Stimulated activated CD4-positive, alpha-beta T cell treated with anti-CD3 and anti-CD28 coated beads, Interleukin-4, amount 100 ng/mL, for 1 hour (primary cell): ENCODE results near the gene KCNMA1.

Source experiments
- DNase-seq: peaks from one replicate; pipeline ENCODE4 v3.0.0-alpha.2; 2020

The KCNMA1 gene

DNA sequence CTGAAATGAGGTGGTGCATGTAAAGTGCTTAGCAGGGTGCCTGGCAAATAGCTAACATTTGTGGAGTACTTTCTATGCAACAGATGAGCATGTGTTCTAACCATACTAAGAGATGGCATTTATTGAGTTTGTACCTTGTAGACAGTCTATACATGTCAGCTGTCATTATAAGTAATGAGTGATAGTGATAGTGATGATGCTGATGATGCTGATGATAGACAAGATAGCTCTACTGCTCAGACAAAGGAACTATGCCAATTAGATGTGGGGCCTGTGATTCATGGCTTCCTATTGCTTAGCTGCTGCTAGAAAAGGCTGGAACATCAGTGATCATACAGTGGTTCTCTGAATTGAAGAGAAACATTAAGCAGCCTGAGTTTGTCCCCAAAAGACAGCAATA, 585.8 kb downstream of the KCNMA1 start:
- DNase-seq, result no peak

DNA sequence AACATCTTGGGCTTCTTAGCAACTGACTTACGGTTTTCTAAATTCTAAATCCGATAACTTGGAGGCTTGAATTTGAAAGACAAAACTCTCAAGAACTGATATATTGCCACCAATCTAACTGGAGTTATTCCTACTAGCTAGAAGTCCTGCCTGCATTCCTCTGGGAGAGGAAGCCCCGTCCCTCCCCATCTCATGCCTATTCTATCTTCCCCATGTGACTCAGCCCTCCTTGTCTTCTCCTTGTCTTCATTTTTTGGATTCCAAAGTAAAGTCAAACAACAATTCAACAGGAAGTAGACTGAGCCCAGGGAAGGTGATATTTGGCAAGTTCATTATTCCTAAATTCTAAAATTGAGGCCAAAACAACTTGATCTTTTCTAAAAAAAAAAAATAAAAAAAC, 587.7 kb downstream of the KCNMA1 start:
- DNase-seq, result no peak

DNA sequence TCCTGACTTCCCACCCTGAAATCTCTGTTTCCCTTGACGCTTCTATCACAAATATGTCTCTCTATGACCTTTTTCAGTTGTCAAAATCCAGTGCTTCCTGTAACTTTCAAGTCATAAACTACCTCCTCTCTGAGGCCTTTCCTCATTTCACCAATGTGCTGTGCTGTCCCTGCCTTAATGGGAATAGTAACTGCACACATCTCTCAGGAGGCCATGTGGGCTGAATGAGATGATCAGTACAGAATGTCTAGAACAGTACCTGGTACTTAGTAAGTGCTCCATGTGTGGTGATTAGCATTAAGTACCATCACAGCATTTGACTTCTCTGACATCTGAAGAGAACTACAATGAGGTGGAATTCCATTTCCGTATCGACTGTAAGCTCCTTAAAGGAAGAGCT, 588.5 kb downstream of the KCNMA1 start:
- no peak for DNase-seq

DNA sequence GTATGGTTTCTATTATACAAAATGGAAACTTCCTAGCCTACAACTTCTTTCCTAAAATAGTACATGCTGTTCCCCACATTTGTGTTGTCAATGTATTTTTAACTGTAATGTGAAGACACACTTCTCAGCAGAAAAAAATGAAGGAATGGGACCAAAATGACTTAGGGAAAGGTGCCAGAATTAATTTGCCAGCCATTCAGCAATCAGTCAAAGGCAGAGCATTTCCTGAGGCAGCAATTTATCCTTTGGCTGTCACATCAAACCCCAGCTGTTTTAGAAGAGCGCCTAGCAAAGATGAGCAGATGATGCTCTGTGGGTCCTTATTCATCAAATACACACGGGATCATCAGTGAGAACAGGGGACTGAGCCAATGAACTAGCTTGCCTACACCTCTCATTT, 592.5 kb downstream of the KCNMA1 start:
- no peak for DNase-seq

DNA sequence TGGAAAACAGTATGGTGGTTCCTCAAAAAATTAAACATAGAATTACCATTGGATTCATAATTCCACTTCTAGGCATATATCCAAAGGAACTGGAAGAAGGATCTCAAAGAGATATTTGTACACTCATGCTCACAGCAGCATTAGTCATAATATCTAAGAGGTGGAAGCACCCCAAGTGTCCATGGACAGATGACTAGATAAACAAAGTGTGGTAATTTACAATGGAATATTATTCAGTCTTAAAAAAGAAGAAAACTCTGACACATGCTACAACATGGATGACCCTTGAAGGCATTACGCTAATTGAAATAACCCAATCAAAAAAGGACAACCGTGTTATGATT, 594.2 kb downstream of the KCNMA1 start:
- DNase-seq, result no peak

DNA sequence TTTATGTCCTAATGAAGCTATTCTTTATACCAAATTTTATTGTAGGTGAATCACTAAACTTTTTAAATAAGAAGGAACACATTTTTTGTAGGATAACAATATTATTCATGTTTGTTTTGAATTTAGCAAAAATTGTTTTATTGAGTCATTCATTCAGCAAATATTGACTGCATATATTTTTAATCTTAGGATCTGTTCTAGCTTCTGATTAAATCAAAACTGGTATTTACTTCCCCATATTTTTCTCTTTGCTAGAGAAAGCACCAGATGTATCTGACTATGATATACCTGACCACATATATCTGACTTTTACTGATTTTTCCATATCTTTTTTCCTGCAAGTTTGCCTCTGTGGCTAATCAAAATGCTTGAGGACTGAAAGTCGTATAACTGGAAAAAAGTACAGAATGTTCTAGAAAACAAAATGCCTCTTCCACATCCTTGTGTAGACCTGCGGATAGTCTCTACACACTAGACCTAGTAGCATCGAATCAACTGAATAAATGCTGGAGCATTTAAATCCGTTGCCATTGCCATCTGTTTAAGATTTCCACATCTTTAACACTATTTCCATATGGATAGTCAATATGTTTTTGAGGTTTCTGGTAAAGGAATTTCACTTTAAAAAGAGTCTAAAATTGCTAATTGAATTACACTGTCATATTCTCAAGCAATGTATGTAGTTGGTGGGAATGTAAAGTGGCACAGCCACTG, 594.7 kb downstream of the KCNMA1 start:
- DNase-seq, result no peak

DNA sequence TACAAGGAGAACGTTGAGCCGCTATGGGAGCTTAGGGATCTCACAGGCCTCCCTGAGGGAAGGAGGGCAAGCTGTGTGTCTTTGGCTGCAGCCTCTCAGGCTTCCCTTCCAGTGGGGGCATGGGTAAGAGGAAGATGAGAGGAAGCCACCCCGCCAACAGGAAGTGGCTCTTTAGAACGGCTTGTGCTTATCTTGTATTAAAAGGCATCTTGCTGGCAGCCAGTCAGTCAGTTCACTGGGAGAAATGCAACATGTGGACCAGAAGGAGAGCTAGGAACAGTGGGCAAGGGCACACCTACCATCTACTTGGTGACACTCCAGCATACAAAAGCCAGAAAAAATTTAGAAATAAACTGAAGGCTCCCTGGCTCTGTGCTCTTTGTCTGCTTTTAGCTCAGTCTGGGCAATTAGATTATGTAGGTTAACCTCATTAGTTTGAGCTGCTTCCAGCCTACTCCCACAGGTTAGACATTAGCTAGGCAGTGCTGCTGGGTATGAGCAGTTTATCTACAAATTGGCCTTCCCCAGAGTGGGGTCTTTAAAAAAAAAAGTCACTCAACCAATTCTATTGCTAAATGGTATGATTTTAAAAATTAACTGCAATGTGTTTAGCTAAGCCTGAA, 595.9 kb downstream of the KCNMA1 start:
- DNase-seq, result no peak

DNA sequence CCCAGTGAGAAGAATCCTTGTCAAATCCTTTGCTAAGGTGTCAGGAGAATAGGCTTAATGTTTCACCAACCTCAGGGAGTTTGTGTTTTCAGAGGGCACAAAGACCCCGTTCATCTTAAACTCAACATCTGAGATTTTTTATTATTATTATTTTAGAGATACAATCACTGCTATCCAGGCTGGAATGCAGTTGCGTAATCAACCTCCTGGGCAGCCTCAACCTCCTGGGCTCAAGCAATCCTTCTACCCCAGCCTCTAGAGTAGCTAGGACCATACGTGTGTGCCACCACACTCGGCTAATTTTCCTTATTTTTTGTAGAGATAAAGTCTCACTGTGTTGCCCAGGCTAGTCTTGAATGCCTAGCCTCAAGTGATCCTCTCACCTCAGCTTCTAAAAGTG, 599.2 kb downstream of the KCNMA1 start:
- DNase-seq, result no peak

DNA sequence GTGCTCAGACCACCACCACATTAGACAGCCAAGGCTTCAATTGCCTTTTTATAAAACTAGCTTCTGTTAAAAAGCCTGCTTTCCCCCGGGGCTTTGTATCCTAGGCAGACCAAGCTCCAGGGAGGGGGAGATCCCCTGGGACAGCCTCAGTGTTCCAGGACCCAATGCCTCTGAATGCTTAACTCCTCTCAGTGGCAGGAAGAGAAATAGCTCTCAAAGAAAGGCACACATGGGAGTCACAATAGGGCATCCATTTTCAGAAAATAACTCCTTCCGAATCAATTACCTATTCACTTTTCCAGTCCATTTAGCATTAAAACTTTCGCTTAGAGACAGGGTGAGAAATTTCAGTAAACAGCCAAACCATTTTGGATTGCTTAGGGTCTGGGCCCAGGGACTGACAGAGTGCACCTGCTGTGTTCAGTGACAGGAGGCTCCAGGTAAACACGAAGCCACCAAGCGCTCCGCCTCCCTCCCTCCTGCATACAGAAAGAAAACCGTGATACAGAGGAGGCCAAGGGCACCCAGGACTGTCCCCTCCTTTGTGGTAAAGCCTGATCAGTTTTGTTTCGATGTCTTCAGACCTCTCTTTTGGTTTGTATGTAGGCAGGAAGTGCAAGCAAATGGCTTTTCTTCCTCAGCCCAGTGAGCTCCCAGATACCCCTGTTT, 599.7 kb downstream of the KCNMA1 start:
- no peak for DNase-seq

DNA sequence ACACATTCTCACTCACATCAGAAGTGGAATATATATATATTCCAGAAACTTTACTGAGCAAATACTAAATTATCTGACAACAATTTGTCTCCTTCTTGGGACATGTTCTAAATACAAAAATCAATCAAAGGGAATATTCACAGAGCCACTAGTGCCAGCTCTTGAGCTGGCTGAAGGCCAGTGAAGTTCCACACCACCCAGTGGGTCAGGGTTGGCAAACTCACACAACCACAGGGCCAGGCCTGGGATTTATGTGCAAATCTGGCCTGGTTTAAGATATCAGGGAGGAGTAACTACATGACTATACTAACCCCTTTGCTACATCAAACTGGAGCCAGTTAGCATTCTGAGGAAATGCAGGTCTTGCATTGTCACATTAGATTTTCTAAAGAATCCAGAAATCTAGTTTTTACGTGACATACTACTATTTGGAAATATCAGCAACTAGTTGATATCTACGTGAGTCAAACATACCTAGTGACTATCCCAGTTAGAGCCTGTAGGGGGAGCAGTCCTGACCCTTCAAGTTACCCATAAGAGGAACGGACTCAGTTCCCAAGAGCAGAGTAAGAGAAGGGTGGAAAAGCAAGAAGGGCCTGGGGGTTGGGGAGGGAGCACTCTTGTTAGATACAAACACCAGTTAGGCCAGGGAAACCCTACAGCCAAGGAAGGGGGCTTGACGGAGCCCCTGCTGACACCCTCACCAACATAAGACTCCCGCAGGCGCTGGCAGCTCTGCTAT, 600.4 kb downstream of the KCNMA1 start:
- DNase-seq, result no peak

DNA sequence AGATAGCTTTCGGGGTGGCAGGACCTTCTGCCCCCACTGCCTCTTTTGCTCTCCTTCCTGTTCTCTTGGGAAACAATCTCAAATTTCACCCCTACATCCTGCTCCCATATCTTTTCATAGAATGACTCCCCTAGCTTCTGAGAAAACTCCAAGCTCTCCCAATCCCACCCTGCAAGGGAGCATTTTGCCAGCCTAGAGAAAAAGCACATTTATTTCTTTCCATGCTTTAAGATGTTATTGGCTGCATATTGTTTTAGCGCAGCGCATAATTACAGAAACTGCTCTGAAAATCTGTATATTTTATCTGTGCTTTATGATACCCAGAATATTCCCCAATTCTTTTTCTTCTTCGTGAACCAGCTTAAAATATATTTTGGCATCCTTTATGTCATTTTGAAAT, 601.3 kb downstream of the KCNMA1 start:
- DNase-seq, result no peak

DNA sequence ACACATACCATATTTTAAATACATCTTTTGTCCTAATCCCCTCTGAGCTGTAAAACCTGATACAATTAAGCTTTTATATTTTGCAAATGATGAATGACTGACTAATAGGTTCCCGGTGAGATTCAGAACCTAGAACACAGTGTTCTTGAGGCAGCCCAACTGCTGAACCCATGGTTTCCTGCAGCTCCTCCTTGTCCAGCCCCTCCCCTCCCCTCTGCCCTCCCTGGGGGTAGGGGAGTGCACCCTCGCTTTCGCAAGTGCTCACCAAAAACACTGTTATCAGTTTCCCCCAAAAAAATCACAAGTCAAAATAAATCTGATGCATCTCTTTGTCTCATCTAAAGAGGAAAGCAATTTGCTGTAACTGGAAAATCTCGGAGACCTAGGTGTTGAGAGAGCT, 602.8 kb downstream of the KCNMA1 start:
- DNase-seq, result no peak

DNA sequence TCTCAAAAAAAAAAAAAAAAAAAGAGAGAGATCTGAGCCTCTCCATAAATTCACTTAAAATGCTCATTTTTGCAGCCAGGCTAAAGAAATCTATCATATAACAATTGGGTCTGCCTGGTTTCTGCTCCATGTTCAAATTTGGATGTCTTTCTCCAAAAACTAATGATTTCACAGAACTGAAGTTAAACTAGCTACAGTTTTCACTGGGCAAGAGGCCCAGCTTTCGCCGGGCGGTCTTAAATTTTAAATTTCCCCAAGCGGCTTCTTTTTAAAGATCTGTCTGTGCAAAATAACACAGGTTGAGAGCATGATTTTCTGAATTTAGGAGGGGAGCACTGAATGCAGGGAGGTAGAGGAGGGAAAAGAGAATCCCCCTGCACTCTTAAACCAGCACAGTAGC, 603.4 kb downstream of the KCNMA1 start:
- no peak for DNase-seq

DNA sequence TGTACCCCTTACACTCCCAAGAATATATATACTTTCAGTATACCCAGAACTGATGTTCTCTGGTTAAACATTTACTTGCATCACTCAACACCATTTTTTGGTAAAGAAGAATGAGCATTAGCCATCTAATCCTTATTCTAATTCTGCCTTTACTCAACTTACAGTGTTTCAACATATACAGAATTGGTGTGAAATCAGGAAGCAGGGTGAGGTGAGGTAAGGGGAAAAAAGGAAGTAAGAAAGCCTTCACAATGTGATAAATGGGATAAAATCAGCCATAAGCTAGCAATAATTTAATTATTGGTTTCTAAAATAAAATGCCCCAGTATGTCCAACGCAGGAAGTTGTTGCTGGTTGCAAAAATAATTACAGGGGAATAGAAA, 605.4 kb downstream of the KCNMA1 start:
- no peak for DNase-seq

DNA sequence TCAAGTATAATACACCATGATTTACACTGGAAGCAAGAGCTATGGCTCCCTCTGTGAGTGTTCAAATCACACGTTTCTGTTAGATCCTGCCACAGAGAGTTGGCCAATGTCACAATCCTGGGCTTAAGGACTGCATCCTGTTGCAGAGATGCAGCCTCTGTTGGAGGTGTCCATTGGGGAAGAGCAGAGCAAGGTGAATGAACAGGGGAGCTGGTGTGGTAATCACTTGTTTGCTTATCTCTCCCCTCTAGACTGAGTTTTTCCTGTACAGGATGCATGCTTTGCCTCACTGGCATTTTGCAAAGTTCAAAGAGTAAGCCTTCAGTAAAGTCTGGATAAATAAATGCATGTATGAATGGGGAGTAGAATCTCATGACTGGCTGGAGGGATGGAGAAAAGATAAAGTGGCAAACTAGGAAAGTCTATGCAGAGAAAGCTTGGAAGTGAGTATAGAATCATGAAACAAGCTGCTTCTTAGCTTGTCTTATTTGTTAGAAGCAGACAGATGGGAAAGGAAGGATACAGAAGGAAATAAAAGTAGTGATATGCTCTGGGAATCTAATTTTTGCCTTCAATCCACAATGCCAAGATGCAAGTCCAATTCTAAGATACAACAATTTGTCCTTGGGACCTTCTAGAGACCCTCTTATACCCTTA, 605.9 kb downstream of the KCNMA1 start:
- no peak for DNase-seq

DNA sequence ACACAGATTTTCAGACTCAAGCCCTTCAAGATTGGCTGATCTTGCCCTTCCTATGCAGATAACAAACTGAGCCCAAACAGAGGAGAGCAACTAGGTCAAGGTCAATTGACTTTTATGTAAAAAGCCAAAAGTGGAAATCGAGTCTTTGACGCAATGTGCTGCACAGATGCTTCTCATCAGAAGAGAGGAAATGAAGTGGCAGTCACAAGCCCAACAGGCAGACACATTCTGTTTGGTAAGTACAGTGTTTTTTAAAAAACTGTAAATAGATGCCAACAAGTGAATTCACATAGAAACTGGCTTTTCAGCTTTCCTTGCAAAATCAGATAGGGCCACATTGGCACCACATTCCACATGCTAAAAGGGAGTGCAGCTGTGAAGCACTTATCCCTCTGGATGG, 606.6 kb downstream of the KCNMA1 start:
- no peak for DNase-seq

DNA sequence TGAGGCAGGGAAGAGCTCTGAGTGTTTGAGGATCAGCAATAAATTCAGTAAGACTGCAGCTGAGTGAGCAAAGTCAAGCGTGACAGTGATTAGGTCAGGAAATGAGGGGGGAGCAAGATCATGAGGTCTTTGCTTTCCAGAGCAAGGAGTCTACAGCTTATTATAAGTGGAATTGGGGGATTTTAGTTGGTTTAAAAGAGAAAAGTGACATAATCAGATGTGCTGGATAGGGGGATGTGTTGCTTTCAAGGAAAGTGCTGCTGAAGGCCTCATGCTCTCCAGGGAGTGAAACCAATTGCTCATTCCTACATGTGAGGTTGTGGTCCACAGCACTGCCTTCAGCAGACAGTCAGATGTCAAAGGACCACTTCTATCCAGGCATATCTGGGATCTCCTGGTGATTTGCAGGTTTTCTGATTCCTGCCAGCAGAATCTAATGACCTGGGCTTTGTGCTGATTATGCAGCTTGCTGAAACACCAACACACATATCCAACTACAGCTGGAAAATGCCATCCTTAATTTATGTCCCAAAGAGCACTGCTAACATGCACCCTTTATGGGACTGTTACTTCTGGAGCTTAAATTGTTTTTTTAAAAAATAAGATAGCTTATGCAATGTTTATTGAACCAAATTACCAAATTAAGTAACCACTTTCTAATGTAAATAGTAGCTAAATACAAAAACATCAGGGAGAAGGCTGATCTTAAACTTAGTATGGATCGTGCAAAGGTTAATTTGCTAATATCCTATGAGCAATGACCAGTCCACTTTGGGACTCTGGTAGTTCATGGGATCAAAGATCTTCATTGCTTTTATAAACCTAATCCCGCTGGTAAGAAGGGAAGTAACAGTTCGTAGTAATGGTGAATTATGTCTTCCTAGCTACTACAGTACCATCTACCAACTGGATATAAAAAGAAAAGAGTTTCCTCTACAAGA, 607.6 kb downstream of the KCNMA1 start:
- no peak for DNase-seq

DNA sequence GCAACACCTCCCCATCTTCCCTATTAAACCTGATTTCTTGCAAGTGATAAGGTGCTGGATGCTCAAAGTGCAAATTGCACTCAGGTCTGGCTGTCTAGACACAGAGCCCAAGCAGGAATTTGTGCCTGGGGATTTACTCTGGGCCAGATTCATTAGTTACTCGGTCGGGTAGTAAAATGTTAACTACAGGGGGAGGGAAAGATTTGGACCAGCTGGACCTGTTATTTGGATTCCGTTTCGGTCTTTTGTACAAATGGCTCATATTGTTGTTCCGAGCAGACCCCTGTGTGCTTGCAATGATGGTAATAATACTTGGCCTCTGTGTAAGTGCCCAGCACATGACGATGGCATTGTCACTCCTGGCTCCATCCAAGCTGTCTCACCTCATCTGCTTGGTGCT, 609.6 kb downstream of the KCNMA1 start:
- no peak for DNase-seq

DNA sequence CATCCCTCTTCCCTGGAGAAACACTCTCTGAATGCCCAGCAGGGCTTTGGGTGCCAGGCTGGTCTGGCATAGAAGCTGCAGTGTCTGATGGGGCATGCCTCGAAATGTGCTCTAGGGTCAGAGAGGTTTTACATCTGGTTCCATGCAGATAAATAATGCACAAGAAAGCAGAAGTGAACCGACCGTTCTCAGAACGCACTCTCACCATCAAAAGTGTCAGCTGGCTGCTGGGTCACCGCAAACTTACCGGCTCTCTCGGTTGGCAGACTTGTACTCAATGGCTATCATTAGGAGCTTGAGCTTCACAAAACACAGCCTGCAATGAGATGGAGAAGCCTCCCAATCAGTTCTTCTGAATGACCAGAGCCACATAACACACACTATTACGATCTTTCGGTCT, 610.0 kb downstream of the KCNMA1 start:
- no peak for DNase-seq

DNA sequence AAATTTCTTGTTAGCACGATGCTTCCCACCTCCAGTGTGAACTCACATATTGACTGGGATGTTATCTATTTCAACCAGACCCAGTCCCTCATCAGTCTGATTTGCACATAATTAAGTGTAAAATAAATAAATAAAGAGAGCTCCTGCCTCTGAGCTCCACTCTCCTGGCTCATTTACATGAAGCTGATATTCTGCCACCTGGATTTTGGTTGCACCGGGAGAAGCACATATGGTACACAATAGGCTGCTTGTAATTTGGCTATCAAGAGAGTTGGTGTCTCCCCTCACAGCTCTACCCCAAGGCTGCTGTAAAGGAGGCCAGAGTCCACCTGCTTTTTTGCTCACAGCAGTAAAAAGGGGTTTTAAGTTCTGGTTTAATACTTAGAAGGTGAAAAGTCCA, 610.5 kb downstream of the KCNMA1 start:
- DNase-seq, result no peak

DNA sequence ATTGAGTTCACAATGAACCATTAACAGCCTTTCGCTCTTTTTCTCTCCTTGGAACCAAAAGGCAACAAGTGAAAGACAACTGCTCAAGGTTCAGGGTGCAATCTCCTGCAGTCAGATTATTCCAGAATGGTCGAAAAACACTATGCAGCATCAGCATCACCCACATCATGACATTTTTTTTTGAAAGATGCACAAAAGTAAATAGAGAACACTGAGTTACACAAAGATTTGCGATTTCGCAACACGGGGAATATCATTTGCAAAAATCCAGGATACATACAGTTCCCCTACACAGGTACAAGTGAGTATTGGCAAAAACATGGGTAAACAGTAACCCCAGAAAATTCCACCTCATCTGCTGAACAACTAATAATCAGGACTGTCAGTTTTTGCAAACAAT, 611.5 kb downstream of the KCNMA1 start:
- DNase-seq, result no peak

DNA sequence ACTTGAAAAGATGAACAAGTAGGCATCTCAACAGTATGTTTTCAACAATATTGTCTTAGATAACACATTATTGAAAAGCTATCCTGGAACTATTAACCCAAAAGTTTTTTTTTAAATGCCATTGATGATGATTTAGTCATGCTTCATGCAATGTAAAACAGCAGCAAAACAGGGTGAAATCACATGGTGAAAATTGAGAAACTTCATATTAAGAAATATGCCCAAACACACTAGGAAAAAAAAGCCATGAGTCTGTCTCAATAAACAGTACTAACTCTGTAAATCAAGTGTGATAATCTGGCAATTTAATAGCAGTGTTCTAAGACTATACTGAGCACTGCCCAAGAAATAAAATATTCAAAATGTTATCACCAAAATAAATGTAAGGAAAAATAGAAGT, 613.1 kb downstream of the KCNMA1 start:
- no peak for DNase-seq
